Left ventricle myocardium inferior (tissue), 1 donor: ENCODE results near the gene SCPEP1. TPM values are rescaled to one million over a fixed set of nuclear protein-coding genes. Genes with fewer than 3 reads are reported as not detected.
"Not testable (repeated sequence)": the region's sequence is repeated elsewhere in the genome, so short reads cannot be mapped to it uniquely, and the experiment has no call there.

Source experiments
- DNase-seq: peaks from one replicate; pipeline ENCODE4 v3.0.0-alpha.2; 2020
- H3K27ac ChIP-seq: fragments of 200-600 bp; replicated peaks from 2 replicates; pipeline ENCODE4 v1.8.0; 2021
- H3K27me3 ChIP-seq: fragments of 200-600 bp; 2 replicates; pipeline ENCODE4 v1.8.0; 2021; ENCODE audit warnings: low read depth
- H3K36me3 ChIP-seq: fragments of 200-600 bp; 2 replicates; pipeline ENCODE4 v1.8.0; 2021
- H3K4me1 ChIP-seq: fragments of 200-600 bp; 2 replicates; pipeline ENCODE4 v1.8.0; 2021
- H3K4me3 ChIP-seq: fragments of 200-600 bp; 2 replicates; pipeline ENCODE4 v1.8.0; 2021; ENCODE audit warnings: mild to moderate bottlenecking, moderate library complexity
- H3K9me3 ChIP-seq: fragments of 200-600 bp; replicated peaks from 2 replicates; pipeline ENCODE4 v1.8.0; 2021
- intact Hi-C: fragments of 100-400 bp; cut with micrococcal nuclease; formaldehyde crosslinking; loops from one replicate; pipeline ENCODE4 v1.11.0; 2022
- total RNA-seq: library from RNA; stranded (reverse); fragmentation: NEBNext Ultra II Directional; extraction: Animal tissue kit (Norgen Biotek cat#: 25700); gene quantifications from one replicate; pipeline ENCODE4 v1.2.1, GENCODE V29; 2021
- TF ChIP-seq, protein P1 (sequence below): fragments of 200-600 bp; IDR thresholded peaks from 2 replicates; pipeline ENCODE4 v1.8.0; 2021; ENCODE audit warnings: antibody characterized with exemption, mild to moderate bottlenecking, borderline replicate concordance
- donor health status: DM: no; HTN: yes; CAD: no; lungs with severe emphysema.

Gene SCPEP1
- total RNA-seq, 1 donor from 2014 or later, result 70.2 TPM

DNA sequence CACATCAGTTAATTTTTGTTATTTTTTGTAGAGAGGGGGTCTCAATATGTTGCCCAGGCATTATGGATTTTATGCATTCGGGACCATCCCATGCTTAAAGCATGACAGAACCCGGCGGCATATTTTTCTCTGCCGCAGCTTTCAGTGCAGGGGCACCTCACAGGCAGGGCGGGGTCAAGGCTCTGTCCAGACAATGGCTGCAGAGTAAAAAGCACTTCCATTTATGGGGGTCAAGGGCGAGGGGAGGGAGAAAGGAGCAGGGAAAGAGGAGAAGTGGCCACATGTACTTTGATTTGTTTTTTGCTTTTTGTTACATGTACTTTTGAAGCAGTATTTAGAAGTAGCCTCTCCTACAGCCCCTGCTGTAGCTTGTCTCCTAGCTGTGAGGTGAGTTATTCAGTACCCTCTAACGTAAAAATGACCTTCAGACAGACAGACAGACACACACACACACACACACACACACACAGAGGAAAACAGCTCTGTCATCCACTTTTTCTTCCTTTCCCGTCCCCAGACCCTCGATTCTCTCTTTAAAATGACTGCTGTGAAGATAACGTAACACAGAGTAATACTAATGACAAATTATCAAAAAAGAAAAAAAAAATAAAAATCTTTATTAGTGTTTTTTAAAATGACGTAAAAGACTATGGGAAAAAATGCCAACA, 856 bp upstream of the SCPEP1 start:
- H3K4me1 ChIP-seq, result peaks cover 30% of the 10 kb centered on the region
- peaks cover 12% of the 10 kb centered on the region for H3K36me3 ChIP-seq
- no peaks in the 10 kb centered on the region for H3K9me3 ChIP-seq
- TF ChIP-seq, protein P1, sequence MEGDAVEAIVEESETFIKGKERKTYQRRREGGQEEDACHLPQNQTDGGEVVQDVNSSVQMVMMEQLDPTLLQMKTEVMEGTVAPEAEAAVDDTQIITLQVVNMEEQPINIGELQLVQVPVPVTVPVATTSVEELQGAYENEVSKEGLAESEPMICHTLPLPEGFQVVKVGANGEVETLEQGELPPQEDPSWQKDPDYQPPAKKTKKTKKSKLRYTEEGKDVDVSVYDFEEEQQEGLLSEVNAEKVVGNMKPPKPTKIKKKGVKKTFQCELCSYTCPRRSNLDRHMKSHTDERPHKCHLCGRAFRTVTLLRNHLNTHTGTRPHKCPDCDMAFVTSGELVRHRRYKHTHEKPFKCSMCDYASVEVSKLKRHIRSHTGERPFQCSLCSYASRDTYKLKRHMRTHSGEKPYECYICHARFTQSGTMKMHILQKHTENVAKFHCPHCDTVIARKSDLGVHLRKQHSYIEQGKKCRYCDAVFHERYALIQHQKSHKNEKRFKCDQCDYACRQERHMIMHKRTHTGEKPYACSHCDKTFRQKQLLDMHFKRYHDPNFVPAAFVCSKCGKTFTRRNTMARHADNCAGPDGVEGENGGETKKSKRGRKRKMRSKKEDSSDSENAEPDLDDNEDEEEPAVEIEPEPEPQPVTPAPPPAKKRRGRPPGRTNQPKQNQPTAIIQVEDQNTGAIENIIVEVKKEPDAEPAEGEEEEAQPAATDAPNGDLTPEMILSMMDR, result no peak
- peak overlapping the region; percentile 83 for H3K27ac ChIP-seq
- no peaks in the 10 kb centered on the region for H3K27me3 ChIP-seq
- DNase-seq, result no peak
- peak overlapping the region; percentile 81 for H3K4me3 ChIP-seq
- intact Hi-C loops, result no loop called here

DNA sequence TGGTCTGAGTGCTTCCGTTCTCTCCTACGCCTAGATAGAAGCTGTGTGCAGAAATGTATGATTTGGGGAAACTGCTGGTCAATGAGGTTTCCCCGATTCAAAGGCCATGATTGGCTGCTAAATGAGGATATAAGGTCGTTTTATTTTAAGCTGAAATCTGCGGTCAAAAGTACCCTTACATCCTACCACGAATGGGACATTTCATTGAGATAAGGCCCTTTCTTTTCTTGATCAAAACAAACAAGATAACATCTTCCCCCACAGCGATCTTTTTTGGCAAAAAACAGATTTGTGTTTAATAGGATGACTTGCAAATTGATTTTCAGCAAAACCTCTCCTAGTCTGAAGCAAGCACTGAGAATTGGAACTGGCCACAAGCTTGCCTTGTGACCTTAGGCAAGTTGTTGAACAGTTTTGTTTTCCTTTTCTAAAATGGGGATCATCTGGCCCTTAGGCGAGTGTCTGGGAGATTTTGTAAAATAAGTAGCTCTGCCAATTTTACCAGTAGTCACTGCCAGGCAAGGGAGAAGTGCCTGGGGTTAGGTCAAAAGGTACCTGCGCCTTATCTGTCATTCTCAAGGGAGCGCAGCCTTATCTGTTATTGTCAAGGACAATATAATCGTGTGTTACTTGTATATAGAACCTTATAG, 635 bp downstream of the SCPEP1 start:
- Histone ChIP-seq H3K4me1 (peaks cover 30% of the 10 kb centered on the region), H3K4me3 (peak overlapping the region; percentile 81), H3K36me3 (peaks cover 19% of the 10 kb centered on the region), H3K27me3 (no peaks in the 10 kb centered on the region), H3K27ac (peak overlapping the region; percentile 83), H3K9me3 (no peaks in the 10 kb centered on the region)
- DNase-seq, result no peak
- intact Hi-C loops, result no loop called here
- TF ChIP-seq, protein P1, result no peak

DNA sequence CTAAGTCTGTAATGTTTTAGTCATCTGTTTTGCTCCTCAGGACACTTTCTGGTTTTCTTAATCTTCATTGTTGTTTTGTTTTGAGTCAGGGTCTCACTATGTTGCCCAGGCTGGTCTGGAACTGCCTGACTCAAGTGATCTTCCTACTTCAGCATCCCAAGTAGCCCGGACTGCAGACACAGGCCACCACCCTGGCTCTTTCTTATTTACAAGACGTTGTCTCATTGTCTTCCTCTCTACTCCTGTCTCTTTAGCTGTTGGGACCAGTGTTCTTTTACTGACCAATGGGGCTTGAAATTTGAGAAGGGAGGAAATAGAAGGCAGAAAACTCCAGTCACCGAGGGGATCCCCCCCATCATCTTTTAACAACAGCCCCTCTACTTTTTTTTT, 1.2 kb downstream of the SCPEP1 start:
- Histone ChIP-seq H3K9me3 (no peaks in the 10 kb centered on the region), H3K4me3 (peak overlapping the region; percentile 81), H3K4me1 (peaks cover 30% of the 10 kb centered on the region), H3K27ac (peak overlapping the region; percentile 83), H3K27me3 (no peaks in the 10 kb centered on the region), H3K36me3 (peaks cover 19% of the 10 kb centered on the region)
- DNase-seq, result no peak
- TF ChIP-seq, protein P1, result no peak
- intact Hi-C loops, result no loop called here

DNA sequence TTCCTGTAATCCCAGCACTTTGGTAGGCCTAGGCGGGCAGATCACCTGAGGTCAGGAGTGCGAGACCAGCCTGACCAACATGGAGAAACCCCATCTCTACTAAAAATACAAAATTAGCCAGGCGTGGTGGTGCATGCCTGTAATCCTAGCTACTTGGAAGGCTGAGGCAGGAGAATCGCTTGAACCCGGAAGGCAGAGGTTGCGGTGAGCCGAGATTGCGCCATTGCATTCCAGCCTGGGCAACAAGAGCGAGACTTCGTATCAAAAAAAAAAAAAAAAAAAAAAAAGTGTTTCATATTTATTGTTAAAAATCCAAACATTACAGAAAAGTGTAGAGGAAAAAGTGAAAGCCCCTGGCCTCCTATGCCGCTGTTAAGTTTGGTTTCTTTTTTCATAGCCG, 2.6 kb downstream of the SCPEP1 start:
- Histone ChIP-seq H3K4me1 (peaks cover 30% of the 10 kb centered on the region), H3K36me3 (peaks cover 31% of the 10 kb centered on the region)
- H3K4me3 ChIP-seq, DNase-seq, H3K9me3 ChIP-seq, H3K27ac ChIP-seq, H3K27me3 ChIP-seq, intact Hi-C loops: not testable (repeated sequence)

DNA sequence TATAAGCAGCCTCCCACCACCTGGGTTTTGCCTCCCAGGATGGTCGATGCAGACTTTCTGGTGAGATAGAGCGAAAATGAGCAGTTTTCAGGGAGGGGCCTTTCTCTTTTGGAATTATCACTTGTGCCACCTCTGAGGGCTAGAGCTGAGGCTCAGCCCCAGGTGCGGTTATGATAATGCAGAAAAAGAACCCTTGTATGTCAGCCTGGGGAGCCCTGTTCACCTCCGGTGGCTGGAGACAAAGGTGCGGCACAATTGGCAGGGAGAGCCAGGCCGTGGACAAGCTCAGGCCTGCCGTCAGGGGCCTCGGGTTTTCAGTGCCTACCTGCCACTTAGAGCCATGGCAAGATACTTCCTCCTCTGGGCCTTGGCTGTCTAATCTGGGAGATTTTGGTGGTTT, 4.4 kb downstream of the SCPEP1 start:
- DNase-seq, result no peak
- peaks cover 45% of the 10 kb centered on the region for H3K36me3 ChIP-seq
- no peaks in the 10 kb centered on the region for H3K27me3 ChIP-seq
- H3K9me3 ChIP-seq, result no peaks in the 10 kb centered on the region
- H3K4me1 ChIP-seq, result peaks cover 29% of the 10 kb centered on the region
- TF ChIP-seq, protein P1, result no peak
- H3K27ac ChIP-seq, result no peak overlapping the region
- no peak overlapping the region for H3K4me3 ChIP-seq
- intact Hi-C loops, result no loop called here

DNA sequence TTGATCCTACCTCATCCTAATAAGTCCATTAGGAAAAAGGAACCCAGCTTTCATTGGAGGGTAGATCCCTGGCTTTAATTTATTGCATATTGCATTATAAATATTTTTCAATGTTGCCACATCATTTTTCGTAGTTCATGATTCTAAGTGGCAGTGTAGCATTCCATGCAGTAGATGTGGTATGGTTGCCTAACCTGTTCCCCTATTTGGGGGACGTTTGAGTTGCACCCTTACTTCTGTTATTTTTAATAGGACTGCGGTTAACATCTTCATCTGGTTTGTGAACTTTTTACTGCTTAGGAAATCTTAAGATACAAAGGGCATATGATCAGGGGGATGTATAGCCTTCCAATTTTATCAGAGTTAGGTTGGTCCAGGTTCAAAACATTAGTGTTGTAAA, 5.4 kb downstream of the SCPEP1 start:
- intact Hi-C loops, result no loop called here
- H3K27me3 ChIP-seq, result no peaks in the 10 kb centered on the region
- H3K9me3 ChIP-seq, result no peaks in the 10 kb centered on the region
- H3K36me3 ChIP-seq, result peaks cover 55% of the 10 kb centered on the region
- TF ChIP-seq, protein P1, result no peak
- H3K4me1 ChIP-seq, result peaks cover 21% of the 10 kb centered on the region
- no peak for DNase-seq
- no peak overlapping the region for H3K4me3 ChIP-seq
- no peak overlapping the region for H3K27ac ChIP-seq
